HG03066 (cell line): ENCODE measurements around the gene MYBBP1A.

ENCODE experiments used
- ATAC-seq: cut with Tn5 transposase; IDR thresholded peaks from one replicate; pipeline ENCODE4 v1.9.1; 2021; ENCODE audit warnings: low read depth; ENCODE audit not compliant: unreplicated experiment

The MYBBP1A gene

GRCh38 chr17:4550534-4551039 is 4.6 kb downstream of the MYBBP1A start:
- ATAC-seq = no peak

- no peak for ATAC-seq
Measured at GRCh38 chr17:4549781-4550533, 5.2 kb downstream of the MYBBP1A start.

- no peak for ATAC-seq
Measured at GRCh38 chr17:4548721-4549531, 6.3 kb downstream of the MYBBP1A start.

GRCh38 chr17:4548061-4548461 is 7.1 kb downstream of the MYBBP1A start:
- no peak for ATAC-seq

GRCh38 chr17:4547118-4547906 is 7.9 kb downstream of the MYBBP1A start:
- ATAC-seq = no peak

GRCh38 chr17:4545217-4545951 is 9.8 kb downstream of the MYBBP1A start:
- no peak for ATAC-seq

- ATAC-seq = no peak
Measured at GRCh38 chr17:4544951-4545216, 10.3 kb downstream of the MYBBP1A start.

GRCh38 chr17:4544135-4544950 is 10.8 kb downstream of the MYBBP1A start:
- ATAC-seq = no peak

GRCh38 chr17:4543557-4544026 is 11.6 kb downstream of the MYBBP1A start:
- ATAC-seq = no peak

- no peak for ATAC-seq
Measured at GRCh38 chr17:4542726-4543191, 12.4 kb downstream of the MYBBP1A start.

GRCh38 chr17:4542003-4542725 is 13.0 kb downstream of the MYBBP1A start:
- no peak for ATAC-seq

GRCh38 chr17:4541328-4542002 is 13.7 kb downstream of the MYBBP1A start:
- ATAC-seq = no peak

- no peak for ATAC-seq
Measured at GRCh38 chr17:4540687-4541327, 14.4 kb downstream of the MYBBP1A start.

- ATAC-seq = no peak
Measured at GRCh38 chr17:4540224-4540651, 14.9 kb downstream of the MYBBP1A start.

GRCh38 chr17:4539576-4540223 is 15.5 kb downstream of the MYBBP1A start:
- no peak for ATAC-seq

GRCh38 chr17:4539025-4539424 is 16.2 kb downstream of the MYBBP1A start:
- no peak for ATAC-seq
